Astrocyte (in vitro differentiated cells and primary cell): ENCODE data around the gene BPIFB1. TPM values are rescaled to one million over a fixed set of nuclear protein-coding genes. Genes with fewer than 3 reads are reported as not detected.

Experiments
- DNase-seq: peaks from one replicate; pipeline ENCODE4 v3.0.0-alpha.2; 2010; ENCODE audit warnings: low read depth
- FAIRE-seq: peaks from 2 replicates; lab custom pipeline; 2011; peaks lifted over from hg19 to GRCh38; lab: Jason Lieb, UNC
- H2AFZ ChIP-seq: 2 replicates; pipeline ENCODE4 v1.6.0; 2012; ENCODE audit warnings: low read depth, low read length, inconsistent platforms
- H3K27ac ChIP-seq: 2 replicates; pipeline ENCODE4 v1.5.1; 2011; ENCODE audit warnings: low read depth, low read length, inconsistent platforms
- H3K27me3 ChIP-seq: 2 replicates; pipeline ENCODE4 v1.6.0; 2011; ENCODE audit warnings: low read length, inconsistent platforms; ENCODE audit not compliant: insufficient read depth
- H3K36me3 ChIP-seq: 2 replicates; pipeline ENCODE4 v1.5.1; 2011; ENCODE audit warnings: low read length, inconsistent platforms; ENCODE audit not compliant: insufficient read depth
- H3K4me1 ChIP-seq: 2 replicates; pipeline ENCODE4 v1.5.1; 2011; ENCODE audit warnings: low read length, inconsistent platforms; ENCODE audit not compliant: insufficient read depth
- H3K4me2 ChIP-seq: 2 replicates; pipeline ENCODE4 v1.6.0; 2012; ENCODE audit warnings: low read length, inconsistent platforms
- H3K4me3 ChIP-seq: 2 replicates; pipeline ENCODE4 v1.5.1; 2011; ENCODE audit warnings: low read depth, mild to moderate bottlenecking, low read length, inconsistent platforms; ENCODE audit not compliant: insufficient read depth
- H3K79me2 ChIP-seq: 2 replicates; pipeline ENCODE4 v1.6.0; 2012; ENCODE audit warnings: mild to moderate bottlenecking, low read length, inconsistent platforms; ENCODE audit not compliant: insufficient read depth
- H3K9ac ChIP-seq: 2 replicates; pipeline ENCODE4 v1.6.0; 2012; ENCODE audit warnings: mild to moderate bottlenecking, low read length, inconsistent platforms
- H3K9me3 ChIP-seq: 2 replicates; pipeline ENCODE4 v1.5.1; 2012; ENCODE audit warnings: low read depth, mild to moderate bottlenecking, low read length, inconsistent platforms; ENCODE audit not compliant: insufficient read depth
- H4K20me1 ChIP-seq: 2 replicates; pipeline ENCODE4 v1.6.0; 2012; ENCODE audit warnings: low read length, inconsistent platforms; ENCODE audit not compliant: insufficient read depth
- H3K27ac Mint-ChIP-seq: one replicate; pipeline ENCODE4 v1.8.0; 2021; ENCODE audit warnings: mild to moderate bottlenecking, mixed read lengths; ENCODE audit not compliant: unreplicated experiment
- H3K27me3 Mint-ChIP-seq: one replicate; pipeline ENCODE4 v1.8.0; 2021; ENCODE audit warnings: low read depth, mixed read lengths; ENCODE audit not compliant: unreplicated experiment
- H3K36me3 Mint-ChIP-seq: one replicate; pipeline ENCODE4 v1.8.0; 2021; ENCODE audit warnings: low read depth, mixed read lengths; ENCODE audit not compliant: unreplicated experiment
- H3K4me1 Mint-ChIP-seq: one replicate; pipeline ENCODE4 v1.8.0; 2021; ENCODE audit warnings: low read depth, mixed read lengths; ENCODE audit not compliant: unreplicated experiment
- H3K4me3 Mint-ChIP-seq: one replicate; pipeline ENCODE4 v1.8.0; 2021; ENCODE audit warnings: mild to moderate bottlenecking, moderate library complexity, mixed read lengths; ENCODE audit not compliant: unreplicated experiment
- H3K9me3 Mint-ChIP-seq: one replicate; pipeline ENCODE4 v1.8.0; 2021; ENCODE audit warnings: mild to moderate bottlenecking, mixed read lengths; ENCODE audit not compliant: unreplicated experiment
- CTCF ChIP-seq: IDR thresholded peaks from 2 replicates; pipeline ENCODE4 v1.5.1; 2011; ENCODE audit warnings: low read depth, mild to moderate bottlenecking, inconsistent platforms, low read length, moderate library complexity; ENCODE audit not compliant: insufficient read depth
- EZH2 ChIP-seq: IDR thresholded peaks from 2 replicates; pipeline ENCODE4 v1.6.1; 2012; ENCODE audit warnings: mild to moderate bottlenecking, low read length, inconsistent platforms; ENCODE audit not compliant: insufficient read depth
- total RNA-seq: library from RNA; stranded (reverse); gene quantifications from 2 replicates; pipeline ENCODE4 v1.2.1, GENCODE V29; 2021

Gene BPIFB1
- total RNA-seq, 1 donor from 2014 or later = not detected

- DNase-seq = no peak
- Histone ChIP-seq H4K20me1 (no peaks in the 10 kb centered on the region), H3K27ac (no peak overlapping the region), H3K27me3 (peaks cover 3% of the 10 kb centered on the region), H3K4me3 (no peak overlapping the region), H3K9ac (no peak overlapping the region), H3K79me2 (no peaks in the 10 kb centered on the region), H3K9me3 (no peaks in the 10 kb centered on the region), H3K36me3 (no peaks in the 10 kb centered on the region), H3K4me2 (no peak overlapping the region), H3K4me1 (no peaks in the 10 kb centered on the region), H2AFZ (no peak overlapping the region)
- FAIRE-seq = no peak
- H3K4me3 Mint-ChIP-seq = no peak overlapping the region
- H3K27me3 Mint-ChIP-seq = peaks cover 9% of the 10 kb centered on the region
- H3K36me3 Mint-ChIP-seq = no peaks in the 10 kb centered on the region
- peaks cover 1% of the 10 kb centered on the region for H3K9me3 Mint-ChIP-seq
- H3K27ac Mint-ChIP-seq = no peak overlapping the region
- TF ChIP-seq CTCF (no peak), EZH2 (no peak)
- H3K4me1 Mint-ChIP-seq = no peaks in the 10 kb centered on the region
Measured at GRCh38 chr20:33255005-33255404, 28.0 kb upstream of the BPIFB1 start.

- TF ChIP-seq CTCF (no peak), EZH2 (no peak)
- Histone ChIP-seq H3K36me3 (no peaks in the 10 kb centered on the region), H3K27ac (no peak overlapping the region), H3K4me3 (no peak overlapping the region), H3K9ac (no peak overlapping the region), H2AFZ (no peak overlapping the region), H3K27me3 (peaks cover 3% of the 10 kb centered on the region), H3K4me2 (no peak overlapping the region), H4K20me1 (no peaks in the 10 kb centered on the region), H3K9me3 (no peaks in the 10 kb centered on the region), H3K79me2 (no peaks in the 10 kb centered on the region), H3K4me1 (no peaks in the 10 kb centered on the region)
- Mint-ChIP-seq H3K4me1 (no peaks in the 10 kb centered on the region), H3K9me3 (no peaks in the 10 kb centered on the region), H3K36me3 (no peaks in the 10 kb centered on the region), H3K4me3 (no peak overlapping the region), H3K27ac (no peak overlapping the region), H3K27me3 (peaks cover 12% of the 10 kb centered on the region)
- DNase-seq (no peak), FAIRE-seq (no peak)
Measured at GRCh38 chr20:33257237-33257636, 25.8 kb upstream of the BPIFB1 start.

GRCh38 chr20:33259371-33259770 is 23.6 kb upstream of the BPIFB1 start:
- H3K27me3 Mint-ChIP-seq = peaks cover 15% of the 10 kb centered on the region
- DNase-seq = no peak
- H2AFZ ChIP-seq = no peak overlapping the region

More at GRCh38 chr20:33259371-33259770, 23.6 kb upstream of the BPIFB1 start:
- no peaks in the 10 kb centered on the region for H4K20me1 ChIP-seq
- H3K4me3 ChIP-seq = no peak overlapping the region
- H3K27me3 ChIP-seq = peaks cover 3% of the 10 kb centered on the region
- H3K9me3 ChIP-seq = no peaks in the 10 kb centered on the region
- Mint-ChIP-seq H3K36me3 (no peaks in the 10 kb centered on the region), H3K4me1 (no peaks in the 10 kb centered on the region), H3K4me3 (no peak overlapping the region), H3K27ac (no peak overlapping the region), H3K9me3 (no peaks in the 10 kb centered on the region)
- H3K79me2 ChIP-seq = no peaks in the 10 kb centered on the region
- no peak overlapping the region for H3K9ac ChIP-seq
- no peak overlapping the region for H3K4me2 ChIP-seq
- TF ChIP-seq CTCF (no peak), EZH2 (no peak)
- no peak overlapping the region for H3K27ac ChIP-seq
- no peak for FAIRE-seq
- H3K36me3 ChIP-seq = no peaks in the 10 kb centered on the region
- H3K4me1 ChIP-seq = no peaks in the 10 kb centered on the region
